HCT116 (cell line): ENCODE data around the gene COL5A1. TPM values are rescaled to one million over a fixed set of nuclear protein-coding genes. Genes with fewer than 3 reads are reported as not detected.
A peak's percentile ranks its signal among the peaks of the same experiment; 100 is the strongest.

ENCODE experiments used
- ATAC-seq: fragments of 200-7000 bp; cut with Tn5 transposase; 2 replicates; pipeline ENCODE4 v1.9.1; 2020; ENCODE audit warnings: mild to moderate bottlenecking, moderate library complexity
- BruUV-seq: library from RNA; stranded (reverse); fragments of 400-500 nt; replicated peaks from 2 replicates; lab custom pipeline; 2021; lab: Mats Ljungman, UMichigan
- CTCF ChIA-PET: fragments of 300-600 bp; sonication (Branson Sonifier 250); formaldehyde crosslinking; loops from one replicate; lab custom pipeline; 2021; ENCODE audit warnings: antibody characterized with exemption; lab: Charles Lee
- POLR2A ChIA-PET: fragments of 300-600, 350-600 bp; sonication (Branson Sonifier 250); formaldehyde crosslinking; loops from one replicate; lab custom pipeline; 2021; ENCODE audit warnings: antibody characterized with exemption; lab: Charles Lee
- RAD21 ChIA-PET, 2 experiments: fragments of 300-600 bp; sonication (Branson Sonifier 250); formaldehyde crosslinking; loops; one replicate each; lab custom pipeline; 2023; ENCODE audit warnings: low total read pairs in 2 of 2; ENCODE audit not compliant: uncharacterized antibody in 2 of 2, unreplicated experiment in 2 of 2, low non-redundant PET in 1 of 2; lab: Charles Lee
- DNase-seq: peaks from one replicate; pipeline ENCODE4 v3.0.0-alpha.2; 2010; ENCODE audit warnings: low read depth, low spot score
- H2AFZ ChIP-seq: fragments of 200-600 bp; shearing (Covaris generic), sonication (generic); 2 replicates; pipeline ENCODE4 v1.6.1; 2017; ENCODE audit warnings: low read depth, mixed run types, mixed read lengths, antibody characterized with exemption, low read length; ENCODE audit not compliant: poor library complexity, severe bottlenecking
- H3K27ac ChIP-seq: 2 replicates; pipeline ENCODE4 v1.5.1; 2012; ENCODE audit warnings: low read depth, low read length
- H3K27me3 ChIP-seq: fragments of 200-600 bp; sonication (generic); 2 replicates; pipeline ENCODE4 v1.6.1; 2016; ENCODE audit warnings: mixed run types, low read length, mixed read lengths; ENCODE audit not compliant: insufficient read depth
- H3K36me3 ChIP-seq, 2 experiments: fragments of 200-500 bp in 1 of 2; fragments of 200-600 bp in 1 of 2; sonication (Bioruptor generic) in 1 of 2; sonication (generic) in 1 of 2; 2 replicates each; pipeline versions ENCODE4 v1.5.1 to v1.6.1; 2014 to 2016; ENCODE audit warnings: low read length in 2 of 2, inconsistent platforms in 1 of 2, mixed read lengths in 1 of 2, mixed run types in 1 of 2; ENCODE audit not compliant: insufficient read depth in 2 of 2, control insufficient read depth in 1 of 2
- H3K4me1 ChIP-seq, 2 experiments: fragments of 200-600 bp in 1 of 2; sonication (generic) in 1 of 2; 2 replicates each; pipeline versions ENCODE4 v1.5.1 to v1.6.1; 2012 to 2017; ENCODE audit warnings: low read length in 2 of 2, inconsistent platforms in 1 of 2, mild to moderate bottlenecking in 1 of 2, mixed read lengths in 1 of 2, mixed run types in 1 of 2, moderate library complexity in 1 of 2; ENCODE audit not compliant: insufficient read depth in 2 of 2, control insufficient read depth in 1 of 2
- H3K4me2 ChIP-seq: fragments of 200-600 bp; sonication (generic); 2 replicates; pipeline ENCODE4 v1.6.1; 2017; ENCODE audit warnings: mixed run types, low read length, mixed read lengths
- H3K4me3 ChIP-seq, 2 experiments: fragments of 200-600 bp in 1 of 2; sonication (generic) in 1 of 2; replicated peaks in 1 of 2; 2 replicates each; pipeline ENCODE4 v1.5.1; 2011 to 2016; ENCODE audit warnings: low read length in 2 of 2, control low read depth in 1 of 2, low read depth in 1 of 2, mild to moderate bottlenecking in 1 of 2, mixed read lengths in 1 of 2, mixed run types in 1 of 2
- H3K79me2 ChIP-seq: fragments of 200-600 bp; sonication (generic); 2 replicates; pipeline ENCODE4 v1.6.1; 2017; ENCODE audit warnings: mild to moderate bottlenecking, mixed run types, low read length, moderate library complexity, mixed read lengths; ENCODE audit not compliant: insufficient read depth
- H3K9ac ChIP-seq: fragments of 200-600 bp; sonication (generic); 2 replicates; pipeline ENCODE4 v1.6.1; 2016; ENCODE audit warnings: low read length, mixed read lengths
- H3K9me2 ChIP-seq: fragments of 200-600 bp; sonication (generic), shearing (Covaris generic); 2 replicates; pipeline ENCODE4 v1.6.1; 2017; ENCODE audit warnings: mixed run types, mild to moderate bottlenecking, moderate library complexity; ENCODE audit not compliant: insufficient read depth
- H3K9me3 ChIP-seq, 2 experiments: fragments of 200-500 bp in 1 of 2; fragments of 200-600 bp in 1 of 2; sonication (Bioruptor generic) in 1 of 2; sonication (generic) in 1 of 2; 2 replicates each; pipeline ENCODE4 v1.6.1; 2014 to 2017; ENCODE audit warnings: low read length in 2 of 2, mixed read lengths in 2 of 2, inconsistent platforms in 1 of 2, low read depth in 1 of 2, mild to moderate bottlenecking in 1 of 2, mixed run types in 1 of 2, moderate library complexity in 1 of 2; ENCODE audit not compliant: control insufficient read depth in 1 of 2, insufficient read depth in 1 of 2
- H4K20me1 ChIP-seq: fragments of 200-600 bp; sonication (generic), shearing (Covaris generic); 2 replicates; pipeline ENCODE4 v1.6.1; 2017; ENCODE audit warnings: mixed run types, mild to moderate bottlenecking, moderate library complexity; ENCODE audit not compliant: insufficient read depth
- CBX3 ChIP-seq: IDR thresholded peaks from 2 replicates; pipeline ENCODE4 v1.6.1; 2012; ENCODE audit warnings: low read depth
- CEBPB ChIP-seq: IDR thresholded peaks from 2 replicates; pipeline ENCODE4 v1.6.1; 2012; ENCODE audit warnings: low read depth
- EGR1 ChIP-seq: IDR thresholded peaks from 2 replicates; pipeline ENCODE4 v1.6.1; 2012; ENCODE audit warnings: low read depth
- FOSL1 ChIP-seq: IDR thresholded peaks from 2 replicates; pipeline ENCODE4 v1.6.1; 2012; ENCODE audit warnings: low read depth
- POLR2A ChIP-seq: IDR thresholded peaks from 2 replicates; pipeline ENCODE4 v1.7.0; 2011; ENCODE audit warnings: borderline replicate concordance; ENCODE audit not compliant: insufficient read depth, insufficient read length; ENCODE audit errors: extremely low read depth
- POLR2AphosphoS5 ChIP-seq: IDR thresholded peaks from 2 replicates; pipeline ENCODE4 v1.6.1; 2011; ENCODE audit warnings: mild to moderate bottlenecking, low read depth, low read length, moderate library complexity
- RAD21 ChIP-seq: IDR thresholded peaks from 2 replicates; pipeline ENCODE4 v1.6.1; 2012; ENCODE audit warnings: low read depth, mild to moderate bottlenecking
- SIN3A ChIP-seq: IDR thresholded peaks from 2 replicates; pipeline ENCODE4 v1.6.1; 2012; ENCODE audit warnings: low read depth
- SRF ChIP-seq: IDR thresholded peaks from 2 replicates; pipeline ENCODE4 v1.6.1; 2012; ENCODE audit warnings: low read depth
- YY1 ChIP-seq: IDR thresholded peaks from 2 replicates; pipeline ENCODE4 v1.6.1; 2011; ENCODE audit warnings: low read length, low read depth, moderate library complexity, mild to moderate bottlenecking; ENCODE audit not compliant: insufficient replicate concordance; ENCODE audit errors: extremely low read depth
- ZFX ChIP-seq: fragments of 450-650 bp; IDR thresholded peaks from 2 replicates; pipeline ENCODE4 v1.6.1; 2017
- intact Hi-C: fragments of 100-400 bp; cut with micrococcal nuclease; formaldehyde crosslinking; loops from 2 replicates; pipeline ENCODE4 v1.10.0; 2022
- total RNA-seq: library from RNA; stranded (reverse); gene quantifications from one replicate; pipeline ENCODE4 v1.2.1, GENCODE V29; 2021; ENCODE audit not compliant: unreplicated experiment
- TF ChIP-seq, protein P1 (sequence below), 3 experiments: fragments of 200-600 bp in 1 of 3; sonication (generic) in 1 of 3; IDR thresholded peaks in 2 of 3; conservative IDR thresholded peaks in 1 of 3; 2 replicates each; pipeline ENCODE4 v1.5.1; 2012 to 2017; ENCODE audit warnings: low read depth in 2 of 3, low read length in 2 of 3, antibody characterized with exemption in 1 of 3, borderline replicate concordance in 1 of 3, control low read depth in 1 of 3, mild to moderate bottlenecking in 1 of 3, mixed read lengths in 1 of 3, mixed run types in 1 of 3, moderate library complexity in 1 of 3; ENCODE audit not compliant: insufficient read depth in 1 of 3
- TF ChIP-seq, protein P2 (sequence below): IDR thresholded peaks from 2 replicates; pipeline ENCODE4 v1.6.1; 2012
- TF ChIP-seq, protein P3 (sequence below): IDR thresholded peaks from 2 replicates; pipeline ENCODE4 v1.6.1; 2011; ENCODE audit warnings: mild to moderate bottlenecking, low read length, moderate library complexity; ENCODE audit not compliant: insufficient replicate concordance; ENCODE audit errors: extremely low read depth

Gene COL5A1
- total RNA-seq, 1 experiment from 2014 or later, result 0.30 TPM

DNA sequence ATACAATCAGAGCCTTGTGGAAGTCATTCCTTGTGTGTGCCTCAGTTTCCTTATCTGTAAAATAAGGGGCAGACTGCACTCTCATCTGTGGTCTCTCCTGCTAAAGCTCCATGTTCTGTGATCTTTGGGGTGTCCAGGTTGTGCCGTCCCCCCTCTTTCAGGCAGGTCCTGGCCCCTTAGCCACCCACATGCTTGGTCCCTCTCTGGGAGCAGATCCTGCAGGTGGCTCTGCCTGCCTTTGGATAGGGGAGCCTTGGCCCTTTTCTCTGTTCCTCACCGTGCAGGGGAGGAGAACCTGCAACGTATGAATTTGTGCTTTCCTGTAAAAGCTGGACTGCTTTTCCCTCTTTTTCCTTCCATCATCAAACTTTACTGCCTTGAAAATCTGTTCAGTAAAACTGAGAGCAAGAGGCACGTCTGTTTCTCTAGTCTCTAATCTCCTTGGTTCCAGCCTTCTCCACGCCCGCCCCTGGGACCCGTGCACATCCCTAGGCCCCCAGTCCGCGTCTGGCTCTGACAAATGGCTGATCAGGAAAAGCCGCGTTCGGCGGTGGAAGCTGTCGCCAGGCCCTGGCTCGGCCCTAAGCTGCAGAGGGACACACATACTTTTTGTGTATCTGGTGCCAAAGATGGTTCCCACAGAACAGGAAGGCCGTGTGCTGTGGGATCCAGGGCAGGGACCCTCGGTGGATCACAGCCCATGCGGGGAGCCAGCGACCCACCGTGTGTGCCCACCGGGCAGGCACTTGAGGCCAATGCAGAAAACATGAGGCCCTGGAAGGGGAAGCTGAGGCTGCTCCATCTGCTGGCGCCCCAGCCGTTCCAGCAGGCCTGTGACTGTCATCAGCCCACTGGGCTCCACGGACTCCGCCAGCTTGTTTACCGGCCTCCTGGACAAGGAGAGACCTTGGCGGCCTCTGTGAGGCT, 43.4 kb upstream of the COL5A1 start:
- intact Hi-C loops, result no loop called here
- RAD21 ChIA-PET, result no interaction called here
- TF ChIP-seq RAD21 (0 out of 2 replicates have a peak, but pooled peaks have one; percentile 6), EGR1 (no peak)
- POLR2A ChIA-PET, result no interaction called here
- BruUV-seq, result no TSS peak
- peaks cover 0 to 5% of the 10 kb centered on the region in 2 experiments; a peak in 1 of 4 replicates for H3K9me3 ChIP-seq
- H3K27ac ChIP-seq, result no peak overlapping the region
- no peaks in the 10 kb centered on the region for H3K79me2 ChIP-seq
- H3K36me3 ChIP-seq, result no peaks in the 10 kb centered on the region
- H3K4me3 ChIP-seq, result no peak overlapping the region
- no peaks in the 10 kb centered on the region for H4K20me1 ChIP-seq
- H3K9ac ChIP-seq, result no peak overlapping the region
- H3K9me2 ChIP-seq, result no peaks in the 10 kb centered on the region
- H3K27me3 ChIP-seq, result no peaks in the 10 kb centered on the region; the same call in 1 of the 2 replicates
- H3K4me1 ChIP-seq, result peaks cover 14 to 18% of the 10 kb centered on the region in 2 experiments
- no peak overlapping the region for H2AFZ ChIP-seq
- CTCF ChIA-PET, result interaction anchor here (0.7 kb wide), 1 partner anchor 91 kb away, joined by 3 read pairs; no protein-coding TSS in a partner anchor
- H3K4me2 ChIP-seq, result no peak overlapping the region
- ATAC-seq, result no peak
- DNase-seq, result no peak

DNA sequence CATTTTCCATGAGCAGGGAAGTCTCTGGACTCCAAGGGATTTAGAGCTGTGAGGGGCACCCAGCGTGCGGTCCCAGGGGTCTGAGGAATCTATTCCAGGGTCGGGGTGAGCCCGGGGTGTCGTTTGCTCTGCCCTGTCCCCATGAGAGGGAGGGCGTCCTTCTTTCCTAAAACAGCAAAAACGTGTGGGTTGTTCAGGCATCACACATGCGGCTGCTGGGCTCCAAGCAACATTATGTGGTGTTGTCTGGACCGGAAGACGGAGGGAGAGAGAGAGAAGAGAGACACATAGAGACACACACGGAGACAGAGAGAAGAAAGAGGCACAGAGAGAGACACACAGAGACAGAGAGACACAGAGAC, 42.7 kb upstream of the COL5A1 start:
- Histone ChIP-seq H3K79me2 (no peaks in the 10 kb centered on the region), H3K27ac (no peak overlapping the region), H3K9me2 (no peaks in the 10 kb centered on the region), H3K4me3 (no peak overlapping the region), H2AFZ (no peak overlapping the region), H3K9ac (no peak overlapping the region), H3K4me1 (peaks cover 14 to 18% of the 10 kb centered on the region in 2 experiments), H3K27me3 (no peaks in the 10 kb centered on the region; the same call in 1 of the 2 replicates), H4K20me1 (no peaks in the 10 kb centered on the region), H3K9me3 (peaks cover 0 to 5% of the 10 kb centered on the region in 2 experiments; a peak in 1 of 4 replicates), H3K4me2 (no peak overlapping the region), H3K36me3 (no peaks in the 10 kb centered on the region)
- ATAC-seq, result no peak
- ChIA-PET RAD21 (no interaction called here), POLR2A (no interaction called here), CTCF (interaction anchor here (0.7 kb wide), 1 partner anchor 91 kb away, joined by 3 read pairs; no protein-coding TSS in a partner anchor)
- DNase-seq, result no peak
- intact Hi-C loops, result no loop called here
- BruUV-seq, result no TSS peak
- TF ChIP-seq, protein P1, sequence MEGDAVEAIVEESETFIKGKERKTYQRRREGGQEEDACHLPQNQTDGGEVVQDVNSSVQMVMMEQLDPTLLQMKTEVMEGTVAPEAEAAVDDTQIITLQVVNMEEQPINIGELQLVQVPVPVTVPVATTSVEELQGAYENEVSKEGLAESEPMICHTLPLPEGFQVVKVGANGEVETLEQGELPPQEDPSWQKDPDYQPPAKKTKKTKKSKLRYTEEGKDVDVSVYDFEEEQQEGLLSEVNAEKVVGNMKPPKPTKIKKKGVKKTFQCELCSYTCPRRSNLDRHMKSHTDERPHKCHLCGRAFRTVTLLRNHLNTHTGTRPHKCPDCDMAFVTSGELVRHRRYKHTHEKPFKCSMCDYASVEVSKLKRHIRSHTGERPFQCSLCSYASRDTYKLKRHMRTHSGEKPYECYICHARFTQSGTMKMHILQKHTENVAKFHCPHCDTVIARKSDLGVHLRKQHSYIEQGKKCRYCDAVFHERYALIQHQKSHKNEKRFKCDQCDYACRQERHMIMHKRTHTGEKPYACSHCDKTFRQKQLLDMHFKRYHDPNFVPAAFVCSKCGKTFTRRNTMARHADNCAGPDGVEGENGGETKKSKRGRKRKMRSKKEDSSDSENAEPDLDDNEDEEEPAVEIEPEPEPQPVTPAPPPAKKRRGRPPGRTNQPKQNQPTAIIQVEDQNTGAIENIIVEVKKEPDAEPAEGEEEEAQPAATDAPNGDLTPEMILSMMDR (IDR thresholded peaks at IDR 0.05 in 2 of 3, conservative IDR thresholded peaks at IDR 0.05 in 1 of 3; ENCODE audit: borderline replicate concordance in 1 of 3, insufficient read depth in 1 of 3, low read depth in 2 of 3, low read length in 2 of 3), result no peak
- TF ChIP-seq POLR2A, result no peak
- no peak for TF ChIP-seq YY1
- TF ChIP-seq, protein P2, sequence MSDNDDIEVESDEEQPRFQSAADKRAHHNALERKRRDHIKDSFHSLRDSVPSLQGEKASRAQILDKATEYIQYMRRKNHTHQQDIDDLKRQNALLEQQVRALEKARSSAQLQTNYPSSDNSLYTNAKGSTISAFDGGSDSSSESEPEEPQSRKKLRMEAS, result no peak
- no peak for TF ChIP-seq POLR2AphosphoS5
- no peak for TF ChIP-seq CEBPB
- no peak for TF ChIP-seq SIN3A
- TF ChIP-seq SRF, result no peak
- TF ChIP-seq CBX3, result no peak
- TF ChIP-seq FOSL1, result no peak
- TF ChIP-seq EGR1, result no peak
- TF ChIP-seq ZFX, result no peak
- TF ChIP-seq, protein P3, sequence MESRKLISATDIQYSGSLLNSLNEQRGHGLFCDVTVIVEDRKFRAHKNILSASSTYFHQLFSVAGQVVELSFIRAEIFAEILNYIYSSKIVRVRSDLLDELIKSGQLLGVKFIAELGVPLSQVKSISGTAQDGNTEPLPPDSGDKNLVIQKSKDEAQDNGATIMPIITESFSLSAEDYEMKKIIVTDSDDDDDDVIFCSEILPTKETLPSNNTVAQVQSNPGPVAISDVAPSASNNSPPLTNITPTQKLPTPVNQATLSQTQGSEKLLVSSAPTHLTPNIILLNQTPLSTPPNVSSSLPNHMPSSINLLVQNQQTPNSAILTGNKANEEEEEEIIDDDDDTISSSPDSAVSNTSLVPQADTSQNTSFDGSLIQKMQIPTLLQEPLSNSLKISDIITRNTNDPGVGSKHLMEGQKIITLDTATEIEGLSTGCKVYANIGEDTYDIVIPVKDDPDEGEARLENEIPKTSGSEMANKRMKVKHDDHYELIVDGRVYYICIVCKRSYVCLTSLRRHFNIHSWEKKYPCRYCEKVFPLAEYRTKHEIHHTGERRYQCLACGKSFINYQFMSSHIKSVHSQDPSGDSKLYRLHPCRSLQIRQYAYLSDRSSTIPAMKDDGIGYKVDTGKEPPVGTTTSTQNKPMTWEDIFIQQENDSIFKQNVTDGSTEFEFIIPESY, result no peak
